Ramos (cell line): ENCODE results near the gene AGR2.

Experiments used
- in situ Hi-C: fragments of 300-500 bp; cut with MboI; formaldehyde crosslinking; loops from one replicate; pipeline ENCODE4 v1.14.3; 2022; ENCODE audit warnings: low sequenced_read_pairs; ENCODE audit not compliant: unreplicated experiment

AGR2 gene

GRCh38 chr7:16745645-16746044 lies 59.2 kb downstream of the AGR2 start:
- in situ Hi-C loops, result no loop called here

- in situ Hi-C loops, result no loop called here
Observed at GRCh38 chr7:16744518-16745250, 60.1 kb downstream of the AGR2 start.

- in situ Hi-C loops, result no loop called here
Observed at GRCh38 chr7:16743236-16743635, 61.6 kb downstream of the AGR2 start.

GRCh38 chr7:16742547-16742946 lies 62.3 kb downstream of the AGR2 start:
- in situ Hi-C loops, result no loop called here
